T-helper 2 cell treated with Interferon-gamma antibody and Interleukin-4, amounts not matched to agents 5 μg/mL and 100 μg/mL, for 36 hours (primary cell): Measurements from ENCODE around the gene PYURF.
"Not testable (repeated sequence)": the region's sequence is repeated elsewhere in the genome, so short reads cannot be mapped to it uniquely, and the experiment has no call there.

Experiments used
- DNase-seq: peaks from one replicate; pipeline ENCODE4 v3.0.0; 2021; ENCODE audit warnings: low spot score
- H3K27ac Mint-ChIP-seq: one replicate; pipeline ENCODE4 v1.8.0; 2021; ENCODE audit warnings: mild to moderate bottlenecking, mixed read lengths
- H3K27me3 Mint-ChIP-seq: one replicate; pipeline ENCODE4 v1.8.0; 2021; ENCODE audit warnings: low read depth, mixed read lengths
- H3K36me3 Mint-ChIP-seq: one replicate; pipeline ENCODE4 v1.8.0; 2021; ENCODE audit warnings: low read depth, mixed read lengths
- H3K4me1 Mint-ChIP-seq: one replicate; pipeline ENCODE4 v1.8.0; 2021; ENCODE audit warnings: low read depth, mixed read lengths
- H3K4me3 Mint-ChIP-seq: one replicate; pipeline ENCODE4 v1.8.0; 2022; ENCODE audit warnings: mild to moderate bottlenecking, moderate library complexity, mixed read lengths
- H3K9me3 Mint-ChIP-seq: one replicate; pipeline ENCODE4 v1.8.0; 2021; ENCODE audit warnings: mixed read lengths

PYURF gene, protein sequence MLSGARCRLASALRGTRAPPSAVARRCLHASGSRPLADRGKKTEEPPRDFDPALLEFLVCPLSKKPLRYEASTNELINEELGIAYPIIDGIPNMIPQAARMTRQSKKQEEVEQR

DNA sequence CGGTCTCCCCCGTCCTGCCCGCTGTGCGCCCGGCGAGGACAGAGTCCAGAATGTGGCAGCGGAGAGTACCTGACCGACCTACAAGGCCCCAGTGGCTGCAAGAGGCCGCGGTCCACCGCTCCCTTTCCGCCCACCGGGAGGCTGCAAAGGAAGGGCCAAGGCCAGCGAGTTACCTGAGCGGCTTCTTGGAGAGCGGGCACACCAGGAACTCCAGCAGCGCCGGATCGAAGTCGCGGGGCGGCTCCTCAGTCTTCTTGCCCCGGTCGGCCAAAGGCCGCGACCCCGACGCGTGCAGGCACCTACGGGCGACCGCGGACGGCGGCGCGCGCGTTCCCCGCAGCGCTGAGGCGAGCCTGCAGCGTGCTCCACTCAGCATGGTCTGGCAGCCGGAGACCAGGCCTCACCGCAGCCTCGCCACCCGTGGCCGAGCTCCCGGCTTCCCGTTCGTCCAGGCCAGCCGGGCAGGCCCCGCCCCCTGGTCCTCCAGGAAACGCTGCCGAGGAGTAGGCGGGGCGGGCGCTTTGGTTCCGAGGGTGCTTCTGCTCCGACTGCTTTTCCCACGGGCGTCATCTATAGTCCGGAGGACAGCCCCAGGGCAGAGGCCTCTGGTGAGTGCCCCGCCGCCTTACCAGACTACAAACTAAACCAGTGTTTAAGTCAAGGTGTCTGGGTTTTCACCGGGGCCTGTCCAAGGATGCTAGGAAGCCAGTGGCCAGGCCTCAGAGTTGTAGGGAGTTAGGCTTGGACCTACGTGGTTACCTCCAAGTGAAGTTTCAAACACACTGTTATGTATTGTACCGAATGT, at the start of gene PYURF:
Gene PYURF, minus strand, starts transcription at position 452 of the 805 bp plus-strand sequence. Its CDS starts 76 bp downstream, at position 376.
- no peaks in the 10 kb centered on the region for H3K9me3 Mint-ChIP-seq
- peak within 1 kb of the TSS; percentile 92 for H3K27ac Mint-ChIP-seq
- peak within 1 kb of the TSS; percentile 97 for H3K4me3 Mint-ChIP-seq
- no peaks in the 10 kb centered on the region for H3K27me3 Mint-ChIP-seq
- H3K36me3 Mint-ChIP-seq, result peaks cover 12% of the 10 kb centered on the region
- DNase-seq, result peak; percentile 85
- H3K4me1 Mint-ChIP-seq, result peaks cover 39% of the 10 kb centered on the region

DNA sequence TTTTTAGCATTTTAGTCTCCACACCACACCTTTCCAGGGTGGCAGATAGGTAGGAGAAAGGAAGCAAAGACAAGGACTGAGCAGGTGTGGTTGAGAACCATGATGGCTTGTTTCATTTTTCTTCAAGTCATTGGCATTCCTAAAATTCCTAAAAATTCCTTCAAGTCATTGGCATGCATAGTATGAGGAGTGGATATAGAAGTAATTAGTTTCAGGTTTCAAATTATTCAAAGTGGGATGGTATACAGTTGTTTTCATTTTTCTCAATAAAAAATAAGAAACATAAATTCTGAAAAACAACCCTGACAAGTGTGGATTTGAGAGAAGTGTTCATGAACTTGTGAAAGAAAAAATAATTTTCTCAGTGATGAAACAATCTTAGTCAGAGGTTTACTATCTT, 46.4 kb upstream of the PYURF start:
- no peaks in the 10 kb centered on the region for H3K9me3 Mint-ChIP-seq
- no peak for DNase-seq
- no peaks in the 10 kb centered on the region for H3K36me3 Mint-ChIP-seq
- H3K27ac Mint-ChIP-seq, result no peak overlapping the region
- no peaks in the 10 kb centered on the region for H3K4me1 Mint-ChIP-seq
- H3K4me3 Mint-ChIP-seq, result no peak overlapping the region
- H3K27me3 Mint-ChIP-seq, result peaks cover 14% of the 10 kb centered on the region

DNA sequence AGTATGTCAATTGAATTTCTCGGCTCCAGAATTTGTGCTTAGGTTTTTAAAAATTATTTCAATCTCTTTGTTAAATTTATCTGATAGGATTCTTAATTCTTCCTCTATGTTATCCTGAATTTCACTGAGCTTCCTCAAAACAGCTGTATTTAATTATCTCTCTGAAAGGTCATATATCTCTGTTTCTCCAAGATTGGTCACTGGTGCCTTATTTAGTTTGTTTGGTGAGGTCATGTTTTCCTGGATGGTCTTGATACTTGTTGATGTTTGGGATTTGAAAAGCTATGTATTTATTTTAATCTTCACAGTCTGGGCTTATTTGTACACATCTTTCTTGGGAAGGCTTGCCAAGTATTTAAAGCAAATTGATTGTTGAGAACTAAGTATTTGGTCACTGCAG, 44.0 kb upstream of the PYURF start:
- H3K27me3 Mint-ChIP-seq, result peaks cover 20% of the 10 kb centered on the region
- H3K4me1 Mint-ChIP-seq, result no peaks in the 10 kb centered on the region
- H3K4me3 Mint-ChIP-seq, result no peak overlapping the region
- DNase-seq, result no peak
- no peaks in the 10 kb centered on the region for H3K9me3 Mint-ChIP-seq
- H3K27ac Mint-ChIP-seq, result no peak overlapping the region
- no peaks in the 10 kb centered on the region for H3K36me3 Mint-ChIP-seq

DNA sequence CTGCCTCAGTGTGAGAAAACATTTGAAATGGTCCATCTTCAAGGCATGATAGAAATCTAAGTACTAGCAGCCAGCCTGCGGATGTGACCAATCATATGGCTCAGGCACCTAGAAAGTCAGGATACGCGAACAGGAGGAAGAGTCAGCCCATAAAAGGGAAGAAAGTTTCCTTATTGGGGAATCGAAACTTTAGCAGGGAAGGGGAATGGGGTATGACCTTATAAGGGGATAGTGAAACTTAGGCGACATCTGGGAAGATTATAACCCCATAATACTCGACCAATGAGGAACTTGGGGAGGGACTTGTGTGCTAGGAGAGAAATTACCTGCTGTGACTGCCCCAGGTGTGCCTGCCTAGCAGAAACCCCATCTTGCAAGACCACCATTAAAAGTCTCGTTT, 26.2 kb upstream of the PYURF start:
- DNase-seq, result no peak
- Mint-ChIP-seq H3K4me3 (no peak overlapping the region), H3K9me3 (no peaks in the 10 kb centered on the region), H3K4me1 (no peaks in the 10 kb centered on the region), H3K27me3 (peaks cover 2% of the 10 kb centered on the region), H3K36me3 (no peaks in the 10 kb centered on the region), H3K27ac (no peak overlapping the region)

DNA sequence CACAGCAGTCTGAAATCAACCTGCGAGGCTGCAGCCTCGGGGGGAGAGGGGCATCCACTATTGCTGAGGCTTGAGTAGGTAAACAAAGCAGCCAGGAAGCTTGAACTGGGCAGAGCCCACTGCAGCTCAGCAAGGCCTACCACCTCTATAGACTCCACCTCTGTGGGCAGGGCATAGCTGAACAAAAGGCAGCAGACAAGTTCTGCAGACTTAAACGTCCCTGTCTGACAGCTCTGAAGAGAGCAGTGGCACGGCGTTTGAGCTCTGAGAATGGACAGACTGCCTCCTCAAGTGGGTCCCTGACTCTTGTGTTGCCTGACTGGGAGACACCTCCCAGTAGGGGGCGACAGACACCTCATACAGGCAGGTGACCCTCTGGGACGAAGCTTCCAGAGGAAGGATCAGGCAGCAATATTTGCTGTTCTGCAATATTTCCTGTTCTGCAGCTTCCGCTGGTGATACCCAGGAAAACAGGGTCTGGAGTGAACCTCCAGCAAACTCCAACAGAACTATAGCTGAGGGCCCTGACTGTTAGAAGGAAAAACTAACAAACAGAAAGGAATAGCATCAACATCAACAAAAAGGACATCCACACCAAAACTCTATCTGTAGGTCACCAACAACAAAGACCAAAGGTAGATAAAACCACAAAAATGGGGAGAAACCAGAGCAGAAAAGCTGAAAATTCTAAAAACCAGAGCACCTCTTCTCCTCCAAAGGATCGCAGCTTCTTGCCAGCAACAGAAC, 15.9 kb upstream of the PYURF start:
- not testable (repeated sequence) for H3K4me3 Mint-ChIP-seq, H3K9me3 Mint-ChIP-seq, H3K4me1 Mint-ChIP-seq, H3K36me3 Mint-ChIP-seq, H3K27ac Mint-ChIP-seq
- peak; percentile 48 for DNase-seq
- H3K27me3 Mint-ChIP-seq, result peaks cover 26% of the 10 kb centered on the region

DNA sequence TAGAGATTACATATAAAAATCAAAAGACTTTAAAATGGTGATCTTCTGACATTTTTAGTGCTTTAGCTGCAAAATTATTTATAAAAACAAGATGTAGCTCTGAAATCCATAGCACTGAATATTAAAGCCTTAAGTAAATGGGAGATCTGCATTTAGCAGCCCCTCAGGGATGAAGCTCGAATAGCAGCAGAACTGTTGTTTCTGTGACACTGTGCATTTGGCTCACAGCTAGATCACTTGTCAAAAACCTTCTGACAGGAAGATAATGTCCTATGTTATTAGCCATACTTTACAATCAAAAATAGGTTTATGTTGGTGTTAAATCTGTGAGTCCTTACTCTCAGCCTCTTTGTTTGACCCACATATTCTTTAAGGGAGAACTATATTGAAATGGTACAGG, 14.1 kb upstream of the PYURF start:
- no peak overlapping the region for H3K4me3 Mint-ChIP-seq
- DNase-seq, result no peak
- H3K27me3 Mint-ChIP-seq, result peaks cover 18% of the 10 kb centered on the region
- H3K9me3 Mint-ChIP-seq, result no peaks in the 10 kb centered on the region
- no peak overlapping the region for H3K27ac Mint-ChIP-seq
- peaks cover 4% of the 10 kb centered on the region for H3K4me1 Mint-ChIP-seq
- no peaks in the 10 kb centered on the region for H3K36me3 Mint-ChIP-seq

DNA sequence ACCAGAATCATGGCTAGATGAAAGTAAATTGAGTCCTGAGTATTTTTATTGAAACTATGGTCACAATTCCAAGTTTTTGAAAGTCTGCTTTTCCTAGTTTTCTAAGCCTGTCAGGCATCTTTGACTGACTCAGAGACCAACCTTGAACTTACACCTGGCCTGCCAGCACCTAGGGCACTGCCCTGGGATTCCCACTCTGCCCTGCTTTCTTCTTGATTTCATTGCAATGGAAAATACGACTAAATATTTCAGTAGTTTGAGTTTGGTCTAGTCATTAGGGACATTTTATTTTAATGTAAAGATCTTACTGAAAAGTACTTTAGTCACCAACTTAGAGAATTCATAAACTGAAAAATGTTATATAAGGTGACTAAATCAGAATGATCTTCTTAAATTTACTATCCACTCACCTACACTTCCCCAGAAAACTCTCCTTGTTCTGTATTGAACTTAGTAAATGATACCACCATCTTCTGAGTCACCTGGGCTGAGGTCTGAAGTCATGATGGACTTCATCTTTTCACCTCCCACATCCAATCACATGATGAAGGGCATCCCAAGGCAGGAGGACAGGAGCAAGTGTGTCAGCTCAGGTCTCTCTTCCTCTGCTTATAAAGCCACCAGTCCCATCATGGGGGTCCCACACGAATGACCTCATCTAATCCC, 11.6 kb upstream of the PYURF start:
- Mint-ChIP-seq H3K27ac (no peak overlapping the region), H3K4me1 (peaks cover 4% of the 10 kb centered on the region), H3K4me3 (no peak overlapping the region), H3K36me3 (no peaks in the 10 kb centered on the region), H3K9me3 (no peaks in the 10 kb centered on the region), H3K27me3 (peaks cover 2% of the 10 kb centered on the region)
- DNase-seq, result no peak

DNA sequence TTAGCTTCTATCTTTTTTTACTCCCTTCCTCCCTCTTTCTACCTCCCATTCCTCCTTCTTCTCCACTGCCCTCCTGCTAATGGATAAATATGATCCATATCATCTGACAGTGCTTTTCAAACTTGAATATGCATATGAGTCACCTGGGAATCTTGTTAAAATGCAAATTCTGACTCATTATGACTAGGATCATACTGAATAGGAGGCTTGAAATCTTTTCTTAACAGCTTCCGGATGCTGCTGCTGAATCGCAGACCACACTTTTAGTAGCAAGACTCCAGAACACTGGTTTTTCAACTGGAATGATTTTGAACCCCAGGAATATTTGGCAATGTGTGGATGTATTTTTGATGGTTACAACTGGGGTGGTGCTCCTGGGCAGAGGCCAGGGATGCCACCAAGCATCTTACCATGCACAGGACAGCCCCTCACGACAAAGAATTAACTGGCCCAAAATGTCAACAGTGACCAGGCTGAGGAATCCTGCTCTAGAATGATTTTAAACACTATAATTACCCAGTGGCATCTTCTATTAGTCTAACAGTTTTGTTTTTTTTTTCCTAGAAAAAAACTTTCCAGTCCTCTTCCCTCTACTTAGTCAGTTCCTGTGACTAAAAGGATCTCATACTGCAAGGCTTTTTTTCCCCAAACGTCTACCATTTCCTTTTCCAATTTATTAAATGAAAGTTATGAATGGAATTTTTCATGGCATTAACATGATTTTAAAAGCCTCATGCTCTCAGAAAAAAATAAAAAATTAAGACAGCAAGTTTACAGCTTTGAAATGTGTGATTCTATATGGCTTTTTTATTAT, 10.6 kb upstream of the PYURF start:
- no peaks in the 10 kb centered on the region for H3K27me3 Mint-ChIP-seq

DNA sequence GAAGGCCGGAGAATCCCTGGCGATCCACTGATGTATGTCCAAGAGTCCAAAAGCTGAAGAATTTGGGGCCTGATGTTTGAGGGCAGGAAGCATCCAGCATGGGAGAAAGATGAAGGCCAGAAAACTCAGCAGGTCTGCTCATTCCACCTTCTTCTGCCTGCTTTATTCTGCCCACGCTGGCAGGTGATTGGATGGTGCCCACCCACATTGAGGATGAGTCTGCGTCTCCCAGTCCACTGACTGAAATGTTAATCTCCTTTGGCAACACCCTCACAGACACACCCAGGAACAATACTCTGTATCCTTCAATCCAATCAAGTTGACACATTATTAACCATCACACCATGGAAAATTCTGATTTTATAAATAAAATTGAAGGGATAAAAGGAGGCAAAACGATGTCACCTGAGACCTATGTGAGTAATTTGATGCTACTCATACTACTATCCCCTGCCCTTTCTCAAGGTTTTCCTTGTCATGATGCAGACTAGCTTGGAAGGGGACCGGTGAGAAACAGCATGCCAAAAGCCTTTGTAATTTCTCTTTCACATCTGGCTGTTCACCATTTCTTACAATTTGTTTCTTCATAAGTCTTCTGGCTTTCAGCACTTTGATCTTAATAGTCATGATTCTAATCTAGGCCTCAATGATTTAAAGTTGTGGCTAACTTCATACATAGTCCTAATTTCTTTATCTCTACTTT, 9.7 kb upstream of the PYURF start:
- Mint-ChIP-seq H3K4me3 (no peak overlapping the region), H3K36me3 (no peaks in the 10 kb centered on the region), H3K27ac (no peak overlapping the region), H3K4me1 (no peaks in the 10 kb centered on the region), H3K9me3 (no peaks in the 10 kb centered on the region), H3K27me3 (no peaks in the 10 kb centered on the region)
- no peak for DNase-seq

More for the DNA sequence above, 10.6 kb upstream of the PYURF start:
- Mint-ChIP-seq H3K36me3 (no peaks in the 10 kb centered on the region), H3K9me3 (no peaks in the 10 kb centered on the region), H3K4me3 (no peak overlapping the region), H3K4me1 (no peaks in the 10 kb centered on the region), H3K27ac (no peak overlapping the region)
- DNase-seq, result no peak

DNA sequence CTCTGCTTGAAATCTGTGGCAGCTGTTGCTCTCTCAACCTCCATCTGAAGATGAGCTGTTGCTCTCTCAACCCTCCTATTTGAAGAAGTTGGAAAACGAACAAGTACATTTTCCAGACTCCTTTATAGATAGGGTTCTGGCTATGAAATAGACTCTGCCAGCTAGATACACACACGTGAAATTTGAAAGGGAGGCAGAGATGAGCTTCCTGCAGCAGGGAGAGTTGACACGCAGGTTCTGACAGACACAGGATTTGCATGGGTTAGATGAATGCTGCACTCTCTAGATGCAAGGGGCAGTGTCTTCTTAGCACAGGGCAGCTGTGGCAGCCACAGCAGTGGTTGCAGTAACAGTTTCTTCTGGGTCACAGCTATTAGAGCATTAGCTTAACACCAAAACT, 8.0 kb upstream of the PYURF start:
- no peak for DNase-seq
- no peak overlapping the region for H3K27ac Mint-ChIP-seq
- H3K27me3 Mint-ChIP-seq, result no peaks in the 10 kb centered on the region
- no peak overlapping the region for H3K4me3 Mint-ChIP-seq
- no peaks in the 10 kb centered on the region for H3K9me3 Mint-ChIP-seq
- no peaks in the 10 kb centered on the region for H3K36me3 Mint-ChIP-seq
- peaks cover 10% of the 10 kb centered on the region for H3K4me1 Mint-ChIP-seq

DNA sequence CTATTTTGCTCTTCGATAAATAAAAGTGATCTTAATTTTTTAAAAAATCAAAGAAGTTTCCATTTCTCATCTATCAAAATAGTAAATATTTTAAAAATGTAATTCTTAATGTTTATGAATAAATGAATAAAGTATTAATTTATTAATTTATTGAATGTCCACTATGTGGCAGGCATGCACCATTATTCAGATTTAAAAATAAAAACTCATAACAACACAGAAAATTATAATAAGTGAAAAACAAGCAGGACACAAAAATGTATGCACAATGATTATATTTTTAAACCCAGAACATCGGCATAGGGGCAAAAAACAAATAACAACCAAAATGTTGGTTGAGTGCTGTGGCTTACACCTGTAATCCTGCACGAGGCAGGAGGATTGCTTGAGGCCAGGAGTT, 5.3 kb upstream of the PYURF start:
- Mint-ChIP-seq H3K9me3 (no peaks in the 10 kb centered on the region), H3K27me3 (no peaks in the 10 kb centered on the region), H3K4me1 (peaks cover 25% of the 10 kb centered on the region), H3K4me3 (no peak overlapping the region), H3K27ac (no peak overlapping the region), H3K36me3 (no peaks in the 10 kb centered on the region)
- DNase-seq, result no peak

DNA sequence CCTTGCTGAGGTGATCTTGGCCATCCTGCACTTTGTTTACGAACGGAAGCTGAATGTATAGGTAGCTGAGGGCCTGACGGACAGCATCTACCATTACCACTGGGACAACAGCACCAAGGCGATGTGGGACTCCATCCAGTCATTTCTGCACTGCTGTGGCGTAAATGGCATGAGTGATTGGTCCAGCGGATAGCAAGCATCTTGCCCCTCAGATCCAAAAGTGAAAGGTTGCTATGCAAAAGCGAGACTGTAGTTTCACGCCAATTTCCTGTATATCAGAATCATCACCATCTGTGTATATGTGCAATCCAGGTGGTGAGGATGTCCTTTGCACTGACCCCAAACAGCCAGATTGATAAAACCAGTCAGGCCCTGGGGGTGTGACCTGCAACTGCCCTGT, 4.2 kb upstream of the PYURF start:
- Mint-ChIP-seq H3K27me3 (no peaks in the 10 kb centered on the region), H3K9me3 (no peaks in the 10 kb centered on the region), H3K27ac (no peak overlapping the region), H3K4me1 (peaks cover 26% of the 10 kb centered on the region), H3K4me3 (no peak overlapping the region), H3K36me3 (peaks cover 1% of the 10 kb centered on the region)
- no peak for DNase-seq

DNA sequence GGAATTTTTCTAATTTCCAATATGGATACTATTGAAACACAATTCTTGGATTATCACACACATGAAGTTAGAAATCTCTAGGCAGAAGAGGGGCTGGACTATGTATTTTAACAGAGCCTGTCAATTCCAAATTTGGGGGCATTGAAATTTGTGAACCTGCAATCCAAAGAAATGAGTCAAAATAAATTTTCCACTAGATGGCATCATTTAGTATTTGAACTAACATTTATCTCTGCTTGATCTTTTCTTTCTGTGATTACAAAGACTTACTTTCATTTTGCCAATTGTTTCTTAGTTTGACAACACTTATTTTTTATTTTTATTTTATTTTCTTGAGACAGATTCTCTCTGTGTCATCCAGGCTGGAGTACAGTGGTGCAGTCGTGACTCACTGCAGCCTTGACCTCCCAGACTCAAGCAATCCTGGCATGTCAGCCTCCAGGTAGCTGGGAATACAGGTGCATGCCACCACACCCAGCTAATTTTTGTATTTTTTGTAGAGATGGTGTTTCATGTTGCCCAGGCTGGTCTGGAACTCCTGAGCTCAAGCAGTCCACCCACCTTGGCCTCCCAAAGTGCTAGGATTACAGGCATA, 2.7 kb upstream of the PYURF start:
- Mint-ChIP-seq H3K36me3 (peaks cover 7% of the 10 kb centered on the region), H3K27ac (peak overlapping the region; percentile 66), H3K4me1 (peaks cover 36% of the 10 kb centered on the region), H3K4me3 (no peak overlapping the region), H3K9me3 (no peaks in the 10 kb centered on the region), H3K27me3 (no peaks in the 10 kb centered on the region)
- DNase-seq, result no peak
